ENCODE data around the gene FAF1.
"Not testable (repeated sequence)": the region's sequence is repeated elsewhere in the genome, so short reads cannot be mapped to it uniquely, and the experiment has no call there.

FAF1 gene

GRCh38 chr1:50783286-50783685, 176.8 kb downstream of the FAF1 start:
- DNase-seq (ENCODE audit: low read depth in 4 of 4, low spot score in 1 of 4): no peak

DNA sequence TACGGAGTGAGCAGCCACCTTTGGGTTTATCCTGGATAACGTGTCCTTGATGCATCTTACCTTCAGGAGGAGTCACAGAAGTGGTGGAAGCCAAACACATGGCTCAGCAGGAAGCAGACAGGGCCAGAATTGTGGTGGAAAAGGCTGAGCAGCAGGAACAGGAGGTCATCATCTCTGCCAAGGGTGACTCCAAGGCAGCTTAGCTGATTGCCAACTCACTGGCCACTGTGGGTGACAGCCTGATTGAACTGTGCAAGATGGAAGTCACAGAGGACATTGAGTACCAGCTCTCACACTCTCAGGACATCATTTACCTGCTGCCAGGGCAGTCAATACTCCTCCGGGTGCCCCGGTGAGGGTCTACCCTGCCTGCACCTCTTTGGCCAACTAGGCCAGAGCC, 179.3 kb downstream of the FAF1 start:
- no peak for DNase-seq (ENCODE audit: low read depth in 4 of 4, low spot score in 1 of 4)

GRCh38 chr1:50779801-50780200, 180.3 kb downstream of the FAF1 start:
- no peak for DNase-seq (ENCODE audit: low read depth in 4 of 4, low spot score in 1 of 4)

DNA sequence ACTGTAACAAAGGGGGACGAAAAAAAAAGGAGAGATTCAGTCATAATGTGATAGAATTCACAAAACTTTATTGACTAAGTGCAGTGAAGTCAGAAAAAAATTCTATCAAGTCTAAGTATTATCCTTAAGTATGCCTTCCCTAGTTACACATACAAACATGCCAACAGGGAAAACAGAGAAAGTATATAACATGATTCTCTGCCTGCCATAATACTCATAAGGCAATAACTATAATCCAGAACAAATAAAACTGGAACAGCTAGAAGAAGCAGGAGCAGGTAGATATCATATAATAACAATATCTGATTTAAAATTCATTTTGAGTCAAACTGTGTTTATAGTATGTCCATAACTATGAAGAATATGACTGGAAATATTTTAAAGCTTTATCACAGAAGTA, 184.3 kb downstream of the FAF1 start:
- DNase-seq (ENCODE audit: low read depth in 4 of 4, low spot score in 1 of 4): no peak

DNA sequence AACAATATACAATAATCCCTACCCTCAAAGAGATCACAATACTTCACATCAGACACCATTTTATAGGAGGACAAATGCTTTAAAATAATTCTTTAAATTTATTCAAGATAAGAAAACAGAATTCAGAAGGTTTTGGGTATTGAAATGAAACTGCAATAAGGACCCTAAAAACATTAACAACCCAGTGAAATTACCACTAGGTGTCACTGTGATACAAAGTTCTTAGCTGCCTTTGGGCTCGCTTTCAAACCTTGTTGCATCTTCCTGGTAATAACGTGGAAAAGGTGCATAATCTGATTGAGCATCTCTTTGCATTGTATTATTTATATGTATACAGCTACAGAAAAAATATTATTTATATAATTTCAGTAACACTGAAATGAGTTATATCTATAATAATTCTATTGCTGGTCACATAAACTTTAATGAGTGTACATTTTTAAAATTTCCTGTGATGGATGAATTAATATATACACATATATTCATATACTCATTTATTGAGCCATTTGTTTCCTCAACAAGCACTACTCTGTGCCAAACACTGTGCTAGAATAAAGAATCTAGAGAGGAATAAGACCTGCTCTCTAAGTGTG, 185.2 kb downstream of the FAF1 start:
- no peak for DNase-seq (ENCODE audit: low read depth in 4 of 4, low spot score in 1 of 4)

GRCh38 chr1:50766688-50767087, 193.4 kb downstream of the FAF1 start:
- no peak for DNase-seq (ENCODE audit: low read depth in 4 of 4, low spot score in 1 of 4)

GRCh38 chr1:50756543-50756942, 203.5 kb downstream of the FAF1 start:
- DNase-seq (ENCODE audit: low read depth in 4 of 4, low spot score in 1 of 4): not testable (repeated sequence)

- not testable (repeated sequence) for DNase-seq (ENCODE audit: low read depth in 4 of 4, low spot score in 1 of 4)
Observed at GRCh38 chr1:50754764-50755163, 205.3 kb downstream of the FAF1 start.

DNA sequence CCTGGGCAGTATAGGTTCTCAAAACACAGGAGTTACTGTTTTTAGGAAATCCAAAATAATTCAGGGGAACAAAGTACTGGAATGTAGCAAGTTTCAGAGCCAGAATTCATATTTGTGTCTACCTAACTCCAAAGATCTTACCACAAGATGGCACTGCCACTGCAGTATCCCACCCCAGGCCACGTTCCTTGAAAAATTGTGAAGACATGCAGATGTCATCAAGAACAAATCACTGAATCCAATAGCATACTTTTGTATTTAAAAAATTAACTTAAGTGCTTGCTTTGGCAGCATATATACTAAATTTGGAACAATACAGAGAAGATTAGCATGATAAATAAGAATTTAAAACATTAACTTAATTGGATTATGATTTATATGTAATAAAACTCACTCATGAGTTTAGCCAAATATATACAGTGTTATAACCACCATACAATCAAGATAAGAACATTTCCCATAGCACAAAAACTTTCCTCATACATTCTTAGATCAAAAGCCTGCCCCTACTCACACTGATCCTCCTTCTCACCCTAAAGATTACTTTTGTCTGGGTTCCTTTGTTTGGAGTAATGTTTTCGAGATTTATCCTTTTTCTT, 209.9 kb downstream of the FAF1 start:
- DNase-seq (ENCODE audit: low read depth in 4 of 4, low spot score in 1 of 4): no peak

DNA sequence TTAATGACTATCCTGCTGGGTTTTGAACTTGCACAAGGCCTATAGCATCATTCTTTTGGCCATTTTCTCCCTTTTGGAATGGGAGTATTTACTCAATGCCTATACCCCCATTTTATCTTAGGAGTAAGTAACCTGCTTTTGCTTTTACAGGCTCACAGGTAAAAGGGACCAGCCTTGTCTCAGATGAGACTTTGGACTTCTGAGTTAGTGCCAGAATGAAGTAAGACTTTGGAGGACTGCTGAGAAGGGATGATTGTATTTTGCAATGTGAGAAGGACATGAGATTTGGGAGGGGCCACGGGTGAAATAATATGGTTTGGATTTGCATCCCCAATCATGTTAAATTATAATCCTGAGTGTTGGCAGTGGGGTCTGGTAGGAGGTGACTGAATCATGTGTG, 212.7 kb downstream of the FAF1 start:
- DNase-seq (ENCODE audit: low read depth in 4 of 4, low spot score in 1 of 4): no peak

- DNase-seq (ENCODE audit: low read depth in 4 of 4, low spot score in 1 of 4): no peak
Observed at GRCh38 chr1:50742523-50742922, 217.5 kb downstream of the FAF1 start.

DNA sequence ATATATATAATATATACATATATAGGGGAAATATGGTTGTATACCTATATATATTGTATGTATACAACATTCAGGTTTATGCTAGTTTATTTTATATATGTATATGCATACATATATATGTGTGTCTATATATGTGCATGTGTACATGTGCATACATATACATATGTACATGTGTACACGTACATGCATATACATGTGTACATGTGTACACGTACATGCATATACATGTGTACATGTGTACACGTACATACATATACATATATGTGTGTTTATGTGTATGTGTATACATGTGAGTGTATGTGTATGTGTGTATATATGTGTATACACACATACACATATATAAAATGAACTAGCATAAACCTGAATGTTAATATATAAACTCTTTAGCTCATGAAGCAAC, 220.9 kb downstream of the FAF1 start:
- no peak for DNase-seq (ENCODE audit: low read depth in 4 of 4, low spot score in 1 of 4)

- DNase-seq (ENCODE audit: low read depth in 4 of 4, low spot score in 1 of 4): no peak
Observed at GRCh38 chr1:50735443-50735842, 224.6 kb downstream of the FAF1 start.

GRCh38 chr1:50727578-50727977, 232.5 kb downstream of the FAF1 start:
- DNase-seq (ENCODE audit: low read depth in 4 of 4, low spot score in 1 of 4): not testable (repeated sequence)

DNA sequence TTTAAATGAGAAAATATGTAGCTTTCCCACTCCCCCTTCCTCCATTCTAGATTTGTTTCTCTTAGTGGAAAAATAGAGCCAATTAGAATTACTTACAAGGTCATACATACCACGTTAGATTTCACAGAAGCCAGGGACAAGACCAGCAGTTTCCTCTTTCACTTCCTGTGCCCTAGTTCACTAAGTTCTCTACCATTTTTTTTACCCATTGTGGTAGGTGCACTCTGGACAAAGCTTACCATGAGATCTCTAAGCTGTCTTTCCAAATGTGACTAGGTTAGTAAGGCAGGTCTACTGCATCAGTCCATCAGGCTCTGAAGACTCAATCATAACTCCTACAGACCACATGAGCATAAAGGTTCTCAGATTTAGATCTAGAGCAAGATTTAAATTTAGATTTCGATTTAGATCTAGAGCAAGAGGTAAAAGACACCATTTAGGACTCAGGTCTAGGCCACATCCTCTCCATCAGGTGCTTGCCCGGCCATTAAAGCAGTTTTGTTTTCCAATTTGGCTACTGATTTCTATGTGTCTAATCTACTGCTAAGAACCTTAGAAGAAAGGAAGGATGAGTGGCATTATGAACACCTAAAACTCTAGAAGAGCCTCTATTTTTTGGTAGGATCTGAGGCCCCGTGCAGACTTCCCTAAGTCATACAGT, 235.3 kb downstream of the FAF1 start:
- no peak for DNase-seq (ENCODE audit: low read depth in 4 of 4, low spot score in 1 of 4)

- no peak for DNase-seq (ENCODE audit: low read depth in 4 of 4, low spot score in 1 of 4)
Observed at GRCh38 chr1:50720457-50721053, 239.5 kb downstream of the FAF1 start.

DNA sequence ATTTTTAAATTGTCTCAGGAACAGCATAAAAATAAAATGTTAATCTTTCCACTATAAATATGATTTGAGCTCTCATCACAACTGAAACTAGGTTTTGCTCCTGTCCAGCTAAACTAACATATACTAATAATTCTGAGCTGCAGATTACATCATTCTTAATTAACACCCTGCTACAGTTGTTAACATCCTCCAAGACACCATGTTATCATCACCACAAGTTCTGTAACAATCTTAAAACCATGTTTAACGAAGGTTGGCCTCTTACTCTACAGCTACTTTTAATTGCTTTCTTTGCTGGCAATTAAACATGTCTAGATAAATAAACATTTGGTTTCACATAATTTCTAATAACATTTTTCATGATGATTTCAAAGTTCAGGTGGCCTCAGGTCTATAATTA, 240.9 kb downstream of the FAF1 start:
- no peak for DNase-seq (ENCODE audit: low read depth in 4 of 4, low spot score in 1 of 4)

DNA sequence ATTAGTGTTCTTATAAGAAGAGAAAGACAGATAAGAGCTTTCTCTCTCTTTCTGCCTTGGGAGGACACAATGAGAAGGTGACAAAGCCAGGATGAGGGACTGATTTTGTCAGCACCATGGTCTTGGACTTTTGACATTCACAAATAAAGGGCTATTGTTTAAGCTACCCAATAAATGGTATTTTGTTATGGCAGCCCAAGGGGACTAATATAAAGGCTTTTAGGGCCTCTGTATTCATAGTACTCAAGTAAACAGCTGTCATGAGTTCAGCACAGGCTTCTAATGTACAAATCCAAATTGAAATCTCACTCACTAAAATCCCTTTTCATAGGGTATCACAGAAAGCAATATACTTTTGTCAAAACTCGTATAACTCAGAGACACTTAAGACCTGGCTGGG, 242.7 kb downstream of the FAF1 start:
- DNase-seq (ENCODE audit: low read depth in 4 of 4, low spot score in 1 of 4): no peak

DNA sequence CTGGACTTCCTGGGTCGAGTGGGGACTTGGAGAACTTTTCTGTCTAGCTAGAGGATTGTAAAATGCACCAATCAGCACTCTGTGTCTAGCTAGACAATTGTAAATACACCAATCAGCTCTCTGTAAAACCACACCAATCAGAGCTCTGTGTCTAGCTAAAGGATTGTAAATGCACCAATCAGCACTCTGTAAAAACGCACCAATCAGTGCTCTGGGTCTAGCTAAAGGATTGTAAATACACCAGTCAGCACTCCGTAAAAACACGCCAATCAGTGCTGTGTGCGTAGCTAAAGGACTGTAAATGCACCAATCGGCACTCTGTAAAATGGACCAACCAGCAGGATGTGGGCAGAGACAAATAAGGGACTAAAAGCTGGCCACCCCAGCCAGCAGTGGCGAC, 243.6 kb downstream of the FAF1 start:
- not testable (repeated sequence) for DNase-seq (ENCODE audit: low read depth in 4 of 4, low spot score in 1 of 4)

- no peak for DNase-seq (ENCODE audit: low read depth in 4 of 4, low spot score in 1 of 4)
Observed at GRCh38 chr1:50710099-50710498, 250.0 kb downstream of the FAF1 start.

DNA sequence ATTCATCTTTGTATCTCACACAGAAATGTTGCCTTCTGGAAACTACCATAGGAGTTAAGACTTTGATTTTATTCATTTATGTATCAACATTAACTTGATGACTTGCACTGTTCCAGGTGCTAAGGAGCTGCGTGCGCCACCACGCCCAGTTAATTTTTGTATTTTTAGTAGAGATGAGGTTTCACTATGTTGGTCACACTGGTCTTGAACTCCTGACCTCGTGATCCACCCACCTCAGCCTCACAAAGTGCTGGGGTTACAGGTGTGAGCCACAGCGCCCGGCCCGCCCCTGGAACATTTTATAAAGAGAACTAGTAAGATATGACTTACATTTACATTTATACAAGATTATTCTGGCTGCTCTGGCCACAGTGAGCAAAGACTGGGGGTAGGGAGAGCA, 252.2 kb downstream of the FAF1 start:
- no peak for DNase-seq (ENCODE audit: low read depth in 4 of 4, low spot score in 1 of 4)

- DNase-seq (ENCODE audit: low read depth in 4 of 4, low spot score in 1 of 4): no peak
Observed at GRCh38 chr1:50705699-50706098, 254.4 kb downstream of the FAF1 start.

Data from stimulated activated CD4-positive, alpha-beta T cell treated with anti-CD3 and anti-CD28 coated beads, Interleukin-1b, Interleukin-23, amount 100 ng/mL, for 24 hours (primary cell).